Measurements from ENCODE around the gene CCDC88A. TPM values are rescaled to one million over a fixed set of nuclear protein-coding genes. Genes with fewer than 3 reads are reported as not detected.
"Not testable (repeated sequence)": the region's sequence is repeated elsewhere in the genome, so short reads cannot be mapped to it uniquely, and the experiment has no call there.

CCDC88A gene
- total RNA-seq, 4 donors from 2014 or later, result 8.4 to 15.9 (median 9.4) TPM

DNA sequence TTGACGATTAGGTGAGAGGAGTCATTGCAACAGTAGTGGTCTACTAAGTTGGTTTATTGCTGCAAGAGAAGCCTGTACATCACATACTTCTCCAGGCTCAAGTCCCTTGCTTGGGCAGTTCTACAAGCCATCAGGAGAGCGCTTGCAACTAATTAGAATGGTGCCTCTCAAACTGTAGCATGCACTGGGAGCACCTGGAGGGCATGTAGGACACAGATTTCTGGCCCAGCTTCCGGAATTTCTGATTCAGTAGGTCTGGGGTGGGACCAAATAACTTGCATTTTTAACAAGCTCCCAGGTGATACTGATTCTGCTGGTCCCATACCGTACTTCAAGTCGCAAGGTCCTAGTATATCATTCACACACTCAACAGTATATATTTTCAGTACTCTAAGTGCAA is 34.5 kb upstream of the CCDC88A start:
- WGBS, 2 donors, result 77 to 80% methylated on average over 5 of the region's 5 CpGs
- intact Hi-C loops (cut with DNase I; ENCODE audit: low total_unique reads), result no loop called here

DNA sequence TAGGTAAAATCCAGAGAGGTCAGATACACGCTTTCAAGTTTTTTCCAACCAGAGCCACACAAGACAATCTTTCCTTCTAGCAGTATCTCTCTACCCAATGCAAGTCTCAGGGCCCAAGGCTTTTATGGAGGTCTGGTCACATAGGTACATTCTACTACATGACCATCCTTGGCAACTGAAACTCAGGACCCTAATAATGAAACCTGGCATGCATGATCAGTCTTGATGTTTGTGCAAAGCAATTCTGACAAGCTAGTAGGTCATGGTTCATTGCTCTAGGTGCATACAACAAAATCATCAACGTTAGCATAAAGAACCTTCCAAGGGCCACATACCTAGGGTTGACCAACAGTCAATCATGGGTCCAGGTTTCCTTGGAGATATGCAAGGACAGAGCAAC is 33.2 kb upstream of the CCDC88A start:
- intact Hi-C loops (cut with DNase I; ENCODE audit: low total_unique reads), result no loop called here
- WGBS, 2 donors, result 78 to 92% methylated on average over 2 of the region's 2 CpGs
- H3K4me3 ChIP-seq (ENCODE audit: low read depth, poor library complexity, severe bottlenecking), result no peak overlapping the region
- DNase-seq (ENCODE audit: low spot score in 2 of 2), result no peak
- TF ChIP-seq POLR2A (IDR thresholded peaks at IDR 0.05), result no peak
- TF ChIP-seq, protein P1, sequence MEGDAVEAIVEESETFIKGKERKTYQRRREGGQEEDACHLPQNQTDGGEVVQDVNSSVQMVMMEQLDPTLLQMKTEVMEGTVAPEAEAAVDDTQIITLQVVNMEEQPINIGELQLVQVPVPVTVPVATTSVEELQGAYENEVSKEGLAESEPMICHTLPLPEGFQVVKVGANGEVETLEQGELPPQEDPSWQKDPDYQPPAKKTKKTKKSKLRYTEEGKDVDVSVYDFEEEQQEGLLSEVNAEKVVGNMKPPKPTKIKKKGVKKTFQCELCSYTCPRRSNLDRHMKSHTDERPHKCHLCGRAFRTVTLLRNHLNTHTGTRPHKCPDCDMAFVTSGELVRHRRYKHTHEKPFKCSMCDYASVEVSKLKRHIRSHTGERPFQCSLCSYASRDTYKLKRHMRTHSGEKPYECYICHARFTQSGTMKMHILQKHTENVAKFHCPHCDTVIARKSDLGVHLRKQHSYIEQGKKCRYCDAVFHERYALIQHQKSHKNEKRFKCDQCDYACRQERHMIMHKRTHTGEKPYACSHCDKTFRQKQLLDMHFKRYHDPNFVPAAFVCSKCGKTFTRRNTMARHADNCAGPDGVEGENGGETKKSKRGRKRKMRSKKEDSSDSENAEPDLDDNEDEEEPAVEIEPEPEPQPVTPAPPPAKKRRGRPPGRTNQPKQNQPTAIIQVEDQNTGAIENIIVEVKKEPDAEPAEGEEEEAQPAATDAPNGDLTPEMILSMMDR (IDR thresholded peaks at IDR 0.05), result no peak

More for the DNA sequence above, 34.5 kb upstream of the CCDC88A start:
- no peak for DNase-seq (ENCODE audit: low spot score in 2 of 2)
- no peak overlapping the region for H3K4me3 ChIP-seq (ENCODE audit: low read depth, poor library complexity, severe bottlenecking)
- TF ChIP-seq POLR2A (IDR thresholded peaks at IDR 0.05), result no peak
- TF ChIP-seq, protein P1 (IDR thresholded peaks at IDR 0.05), result no peak

DNA sequence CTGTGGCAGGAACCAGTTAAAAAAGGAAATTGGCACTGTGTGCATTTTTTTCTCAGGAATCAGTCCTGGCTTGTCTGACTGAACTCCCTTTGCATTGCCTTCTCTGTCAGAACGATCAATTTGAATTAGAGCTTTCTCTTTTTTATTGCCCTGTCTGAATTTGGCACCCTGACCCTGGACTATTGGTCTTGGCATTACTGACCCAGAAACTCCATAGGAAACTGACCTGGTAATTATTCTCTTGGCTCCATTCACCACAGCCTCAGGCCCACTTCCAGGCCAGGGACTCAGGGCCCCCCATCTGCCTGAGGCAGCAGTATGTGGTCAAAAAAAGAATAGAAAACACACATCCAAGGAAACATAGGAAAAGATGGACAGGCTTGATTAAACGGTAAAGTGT is 32.0 kb upstream of the CCDC88A start:
- H3K4me3 ChIP-seq (ENCODE audit: low read depth, poor library complexity, severe bottlenecking), result no peak overlapping the region
- intact Hi-C loops (cut with DNase I; ENCODE audit: low total_unique reads), result no loop called here
- WGBS, 2 donors, result 38 to 42% methylated on average over 2 of the region's 2 CpGs
- DNase-seq (ENCODE audit: low spot score in 2 of 2), result no peak
- TF ChIP-seq POLR2A (IDR thresholded peaks at IDR 0.05), result no peak
- TF ChIP-seq, protein P1 (IDR thresholded peaks at IDR 0.05), result no peak

DNA sequence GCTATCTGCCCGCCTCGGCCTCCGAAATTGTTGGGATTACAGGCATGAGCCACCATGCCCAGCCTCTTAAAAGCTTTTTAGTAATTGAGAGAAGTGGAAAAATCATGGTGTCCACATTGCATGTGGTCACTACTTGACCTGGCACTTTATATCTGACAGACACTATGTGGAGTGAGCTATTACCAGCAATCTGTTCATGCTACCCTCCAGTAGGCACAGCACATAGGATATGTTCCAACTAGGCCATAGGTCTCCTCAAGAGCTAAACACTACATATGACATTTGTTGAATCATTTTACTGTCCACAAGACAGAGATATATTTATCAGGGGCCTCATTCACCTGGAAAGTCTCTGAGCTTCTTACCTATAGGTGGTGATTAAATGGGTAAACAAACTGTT is 30.4 kb upstream of the CCDC88A start:
- DNase-seq (ENCODE audit: low spot score in 2 of 2); intact Hi-C loops (cut with DNase I; ENCODE audit: low total_unique reads); H3K4me3 ChIP-seq (ENCODE audit: low read depth, poor library complexity, severe bottlenecking): not testable (repeated sequence)
- 95 to 99% methylated on average over 3 of the region's 3 CpGs for WGBS, 2 donors

DNA sequence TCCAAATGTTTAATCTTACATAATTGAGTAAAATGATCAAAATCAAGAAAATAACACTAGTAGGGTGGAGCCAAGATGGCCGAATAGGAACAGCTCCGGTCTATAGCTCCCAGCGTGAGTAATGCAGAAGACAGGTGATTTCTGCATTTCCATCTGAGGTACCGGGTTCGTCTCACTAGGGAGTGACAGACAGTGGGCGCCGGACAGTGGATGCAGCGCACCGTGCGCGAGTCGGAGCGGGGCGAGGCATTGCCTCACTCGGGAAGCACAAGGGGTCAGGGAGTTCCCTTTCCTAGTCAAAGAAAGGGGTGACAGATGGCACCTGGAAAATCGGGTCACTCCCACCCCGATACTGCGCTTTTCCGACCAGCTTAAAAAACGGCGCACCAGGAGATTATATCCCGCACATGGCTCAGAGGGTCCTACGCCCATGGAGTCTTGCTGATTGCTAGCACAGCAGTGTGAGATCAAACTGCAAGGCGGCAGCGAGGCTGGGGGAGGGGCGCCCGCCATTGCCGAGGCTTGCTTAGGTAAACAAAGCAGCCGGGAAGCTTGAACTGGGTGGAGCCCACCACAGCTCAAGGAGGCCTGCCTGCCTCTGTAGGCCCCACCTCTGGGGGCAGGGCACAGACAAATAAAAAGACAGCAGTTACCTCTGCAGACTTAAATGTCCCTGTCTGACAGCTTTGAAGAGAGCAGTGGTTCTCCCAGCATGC is 22.5 kb upstream of the CCDC88A start:
- DNase-seq (ENCODE audit: low spot score in 2 of 2); intact Hi-C loops (cut with DNase I; ENCODE audit: low total_unique reads); H3K4me3 ChIP-seq (ENCODE audit: low read depth, poor library complexity, severe bottlenecking): not testable (repeated sequence)
- WGBS, 2 donors, result 87 to 91% methylated on average over 29 of the region's 29 CpGs

DNA sequence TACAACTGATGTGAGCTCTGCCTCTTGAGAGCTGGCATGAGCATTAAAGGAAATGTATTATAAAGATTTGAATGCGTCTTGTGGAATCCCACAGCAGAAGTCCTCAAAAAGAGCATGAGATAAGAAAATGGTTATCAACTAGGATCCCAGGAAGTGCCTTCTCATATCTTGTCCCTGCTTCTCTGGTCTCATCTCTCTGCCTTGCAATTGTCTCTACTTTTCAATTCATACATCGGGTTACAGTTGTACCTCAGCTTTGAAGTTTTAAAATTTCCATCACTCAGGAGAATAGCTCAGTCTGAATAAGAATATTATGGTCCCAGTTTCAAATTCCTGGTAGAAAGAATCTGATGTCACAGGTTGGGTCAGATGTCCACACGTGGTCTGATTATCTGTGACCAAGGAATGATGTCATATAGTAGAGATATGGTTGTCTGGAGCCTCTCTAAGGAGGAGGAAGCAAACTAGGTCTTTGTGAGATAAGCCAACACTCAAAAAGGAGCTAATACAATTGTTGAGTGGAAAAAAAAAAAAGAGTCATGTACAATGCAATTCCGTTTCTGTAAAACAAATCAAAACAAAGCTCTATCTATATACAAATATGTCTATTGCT is 21.7 kb upstream of the CCDC88A start:
- WGBS, 2 donors, result 69 to 83% methylated on average over 4 of the region's 4 CpGs
- TF ChIP-seq, protein P1 (IDR thresholded peaks at IDR 0.05), result no peak
- no peak for TF ChIP-seq POLR2A (IDR thresholded peaks at IDR 0.05)
- intact Hi-C loops (cut with DNase I; ENCODE audit: low total_unique reads), result no loop called here
- no peak overlapping the region for H3K4me3 ChIP-seq (ENCODE audit: low read depth, poor library complexity, severe bottlenecking)
- DNase-seq (ENCODE audit: low spot score in 2 of 2), result no peak

DNA sequence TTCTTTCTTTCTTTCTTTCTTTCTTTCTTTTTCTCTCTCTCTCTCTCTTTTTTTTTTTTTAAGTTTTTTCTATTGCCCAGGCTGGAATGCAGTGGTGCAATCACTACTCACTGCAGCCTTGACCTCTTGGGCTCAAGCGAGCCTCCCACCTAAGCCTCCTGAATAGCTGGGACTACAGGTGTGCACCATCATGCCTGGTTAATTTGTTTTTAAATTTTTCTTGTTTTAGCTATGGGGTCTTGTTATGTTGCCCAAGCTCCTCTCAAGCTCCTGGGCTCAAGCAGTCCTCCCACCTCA is 19.4 kb upstream of the CCDC88A start:
- intact Hi-C loops (cut with DNase I; ENCODE audit: low total_unique reads), result loop anchor here (10.0 kb wide), 1 partner anchor 1796 kb away; no protein-coding TSS in a partner anchor
- WGBS, 2 donors, result 100% methylated on average over 1 of the region's 1 CpG
- no peak for TF ChIP-seq POLR2A (IDR thresholded peaks at IDR 0.05)
- TF ChIP-seq, protein P1 (IDR thresholded peaks at IDR 0.05), result no peak
- no peak for DNase-seq (ENCODE audit: low spot score in 2 of 2)
- H3K4me3 ChIP-seq (ENCODE audit: low read depth, poor library complexity, severe bottlenecking), result no peak overlapping the region

Measured in lower leg skin (tissue), 4 donors.